ENCODE data around the gene DCBLD1.

DNA sequence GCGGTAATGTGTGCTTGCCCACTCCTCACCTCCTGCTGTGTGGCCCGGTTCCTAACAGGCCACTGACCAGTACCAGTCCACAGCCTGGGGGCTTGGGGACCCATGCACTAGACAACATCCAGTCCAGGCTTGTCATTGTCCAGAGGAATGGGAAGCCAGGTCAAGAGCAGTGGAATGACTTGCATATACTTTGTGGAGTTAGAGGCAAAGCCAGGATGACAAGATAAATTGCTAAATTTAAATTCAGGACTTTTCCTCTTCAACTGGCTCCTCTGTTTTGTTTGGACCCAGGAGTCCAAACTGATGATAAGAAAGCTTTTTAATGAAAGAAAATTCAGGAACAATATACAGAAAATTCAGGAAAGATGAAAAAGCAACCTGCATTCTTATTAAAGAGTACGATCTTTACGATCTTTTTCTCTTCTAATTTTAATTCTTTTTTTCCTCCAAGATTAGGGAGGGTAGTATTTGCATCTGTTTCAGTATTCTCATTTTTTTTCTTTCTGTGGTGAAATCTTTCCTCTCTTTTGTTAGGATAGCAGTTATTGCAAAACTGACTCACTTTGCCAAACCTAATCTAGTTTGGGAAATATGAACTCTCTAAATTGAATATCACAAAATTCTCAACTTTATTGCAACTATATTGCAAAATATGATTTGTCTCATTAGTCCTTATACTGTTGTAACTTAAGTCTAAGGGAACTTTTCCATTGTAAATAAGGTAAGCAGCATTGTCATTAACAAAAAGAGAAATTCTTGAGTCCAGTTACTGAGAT lies 48.2 kb downstream of the DCBLD1 start:
- TF ChIP-seq POLR2A (IDR thresholded peaks at IDR 0.05) (no peak), CTCF (IDR thresholded peaks at IDR 0.05) (no peak)

Data from Peyer's patch (tissue), 4 donors.